AG08395 (cell line): ENCODE measurements around the gene POU4F1.
"Not testable (repeated sequence)": the region's sequence is repeated elsewhere in the genome, so short reads cannot be mapped to it uniquely, and the experiment has no call there.

Experiments
- DNase-seq: peaks from one replicate; pipeline ENCODE4 v3.0.0; 2012; ENCODE audit warnings: mixed read lengths, low spot score

Gene POU4F1, protein sequence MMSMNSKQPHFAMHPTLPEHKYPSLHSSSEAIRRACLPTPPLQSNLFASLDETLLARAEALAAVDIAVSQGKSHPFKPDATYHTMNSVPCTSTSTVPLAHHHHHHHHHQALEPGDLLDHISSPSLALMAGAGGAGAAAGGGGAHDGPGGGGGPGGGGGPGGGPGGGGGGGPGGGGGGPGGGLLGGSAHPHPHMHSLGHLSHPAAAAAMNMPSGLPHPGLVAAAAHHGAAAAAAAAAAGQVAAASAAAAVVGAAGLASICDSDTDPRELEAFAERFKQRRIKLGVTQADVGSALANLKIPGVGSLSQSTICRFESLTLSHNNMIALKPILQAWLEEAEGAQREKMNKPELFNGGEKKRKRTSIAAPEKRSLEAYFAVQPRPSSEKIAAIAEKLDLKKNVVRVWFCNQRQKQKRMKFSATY

DNA sequence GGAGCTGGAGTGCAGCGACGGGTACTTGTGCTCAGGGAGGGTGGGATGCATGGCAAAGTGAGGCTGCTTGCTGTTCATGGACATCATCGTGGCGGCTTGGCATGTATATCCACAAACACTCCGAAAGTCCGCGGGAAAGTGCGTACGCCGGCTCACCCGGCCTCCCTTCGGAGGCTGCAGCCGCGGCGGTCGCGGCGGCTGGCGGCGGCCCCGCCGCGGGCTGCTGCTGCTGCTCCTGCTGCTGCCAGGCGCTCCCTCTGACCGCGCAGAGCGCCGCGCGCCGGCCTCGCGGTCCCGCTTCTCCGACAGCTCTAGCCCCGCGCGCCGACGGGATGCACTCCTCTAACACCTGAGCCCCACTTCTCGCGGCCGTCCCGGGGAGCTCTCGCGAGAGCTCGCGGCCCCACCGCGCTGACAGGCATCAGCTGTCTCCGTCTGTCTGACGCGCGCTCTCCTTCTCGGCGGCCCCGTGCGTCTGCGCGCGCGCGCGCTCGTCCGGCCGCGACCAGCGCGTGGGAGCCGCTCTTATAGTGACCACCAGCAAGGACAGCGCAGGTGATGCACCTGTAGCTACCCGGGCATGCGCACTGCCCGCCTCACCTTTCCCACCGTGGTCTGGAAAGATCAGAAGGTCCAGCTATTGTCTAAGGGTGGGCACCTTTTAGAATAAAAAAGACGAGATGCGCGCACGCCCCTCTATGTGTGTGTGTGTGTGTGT lies at the start of gene POU4F1:
Gene POU4F1, minus strand, starts transcription at position 313 of the 718 bp plus-strand sequence. Its CDS starts 226 bp downstream, at position 87.
- no peak for DNase-seq

DNA sequence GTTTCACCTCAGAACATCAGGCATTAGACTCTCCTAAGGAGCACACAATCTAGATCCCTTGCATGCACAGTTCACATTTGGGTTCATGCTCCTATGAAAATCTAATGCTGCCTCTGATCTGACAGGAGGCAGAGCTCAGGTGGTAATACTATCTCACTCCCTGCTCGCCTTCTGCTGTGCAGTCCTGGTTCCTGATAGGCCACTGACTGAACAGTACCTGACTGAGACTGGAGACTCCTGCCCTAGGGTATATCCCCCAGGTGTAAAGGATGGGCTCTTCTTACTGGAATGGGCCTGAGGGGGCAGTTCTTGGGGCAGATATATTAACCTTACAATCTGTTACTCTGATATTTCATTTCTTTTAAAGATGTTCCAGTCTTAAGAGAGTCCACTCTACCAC lies 49.3 kb upstream of the POU4F1 start:
- no peak for DNase-seq

DNA sequence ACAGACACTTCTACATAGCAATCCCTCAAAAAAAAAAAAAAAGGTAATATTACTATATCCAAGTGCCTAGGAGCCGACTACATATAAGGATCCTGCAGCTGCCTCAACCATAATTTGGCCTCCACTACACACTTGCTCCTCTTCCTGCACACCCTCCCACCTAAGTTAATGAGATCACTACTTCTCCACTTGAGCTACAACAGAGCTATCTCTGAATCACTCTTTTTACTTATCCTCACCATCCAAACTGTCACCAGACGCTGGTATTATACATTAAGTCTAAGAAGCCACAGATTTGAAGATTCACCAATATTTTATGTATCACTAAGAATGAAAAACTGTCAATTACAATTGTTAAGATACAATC lies 47.3 kb upstream of the POU4F1 start:
- DNase-seq = no peak

DNA sequence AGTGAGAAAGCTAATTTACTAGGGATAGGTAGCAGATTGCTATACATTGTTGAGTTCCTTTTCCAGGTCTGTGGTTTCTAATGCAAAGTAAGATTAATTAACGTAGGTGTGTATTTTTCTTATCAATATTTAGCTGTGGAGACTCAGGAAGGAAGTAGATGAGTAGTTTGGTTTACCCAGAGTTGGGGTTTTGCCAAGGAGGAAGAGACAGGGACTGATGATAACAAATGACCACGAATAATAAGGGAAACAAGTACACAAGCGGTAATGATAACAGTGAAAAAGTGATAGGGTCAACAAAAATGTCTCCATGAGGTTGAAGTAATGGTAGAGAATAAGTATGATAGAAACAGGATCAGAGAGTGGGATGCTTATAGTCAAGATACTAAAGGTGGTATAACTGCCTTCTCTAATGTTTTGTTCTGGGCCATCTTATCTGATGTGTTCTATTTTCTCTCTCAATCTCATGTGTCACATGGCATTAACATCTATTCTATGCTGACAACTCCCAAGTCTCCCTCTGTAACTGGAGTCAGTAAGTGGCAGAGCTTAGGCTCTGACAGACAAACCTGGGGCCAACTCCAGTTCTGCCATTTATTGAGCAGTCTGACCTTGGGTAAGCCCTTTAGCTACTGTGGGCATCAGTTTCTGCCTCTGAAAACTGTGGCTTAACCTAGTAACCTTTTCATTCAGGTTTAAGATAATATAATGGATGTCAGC lies 46.8 kb upstream of the POU4F1 start:
- DNase-seq = no peak

DNA sequence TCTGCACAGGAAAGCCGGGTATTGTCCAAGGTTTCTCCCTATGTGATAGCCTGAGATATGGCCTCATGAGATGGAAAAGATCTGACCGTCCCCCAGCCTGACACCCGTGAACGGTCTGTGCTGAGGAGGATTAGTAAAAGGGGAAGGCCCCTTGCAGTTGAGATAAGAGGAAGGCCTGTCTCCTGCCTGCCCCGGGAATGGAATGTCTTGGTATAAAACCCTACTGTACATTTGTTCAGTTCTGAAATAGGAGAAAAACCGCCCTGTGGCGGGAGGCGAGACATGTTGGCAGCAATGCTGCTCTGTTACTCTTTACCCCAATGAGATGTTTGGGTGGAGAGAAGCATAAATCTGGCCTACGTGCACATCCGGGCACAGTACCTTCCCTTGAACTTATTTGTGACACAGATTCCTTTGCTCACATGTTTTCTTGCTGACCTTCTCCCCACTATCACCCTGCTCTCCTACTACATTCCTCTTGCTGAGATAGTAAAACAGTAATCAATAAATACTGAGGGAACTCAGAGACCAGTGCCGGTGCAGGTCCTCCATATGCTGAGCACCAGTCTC lies 43.8 kb upstream of the POU4F1 start:
- not testable (repeated sequence) for DNase-seq

DNA sequence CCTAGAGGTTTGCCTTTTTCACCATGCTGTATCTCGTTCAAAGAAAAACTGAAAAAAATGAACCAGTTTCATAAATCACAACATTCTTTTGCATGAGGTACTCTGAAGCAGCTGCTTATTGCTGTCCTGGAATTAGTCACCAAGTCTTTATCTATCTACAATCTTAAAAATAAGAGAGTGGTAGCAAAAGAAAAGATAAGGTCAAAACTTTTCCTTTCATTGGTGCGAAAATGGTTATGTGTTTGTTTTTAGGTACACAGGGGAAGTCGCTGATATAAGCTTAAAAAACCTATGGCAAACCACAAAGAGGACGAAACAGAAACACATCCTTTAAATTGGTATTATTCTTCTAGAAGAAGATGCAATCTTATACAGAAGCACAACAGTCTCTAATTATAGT lies 34.9 kb upstream of the POU4F1 start:
- no peak for DNase-seq

DNA sequence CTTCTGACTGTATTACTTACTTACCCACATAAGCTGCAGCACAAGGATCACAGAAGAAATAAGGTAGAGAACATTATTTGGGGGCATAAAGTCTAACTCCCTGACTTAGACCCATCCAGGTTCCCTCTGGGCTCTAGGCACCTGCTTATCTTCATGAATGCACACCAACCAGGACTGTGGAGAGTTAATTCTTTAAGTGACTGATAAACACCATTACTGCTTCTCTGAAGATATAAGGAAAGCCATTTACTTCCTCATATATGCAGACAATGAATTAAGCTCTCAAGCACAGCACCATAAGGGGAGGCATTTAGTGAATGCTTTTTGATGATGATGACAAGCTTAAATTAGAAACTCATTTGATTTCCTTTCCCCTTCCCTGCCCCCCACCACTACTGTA lies 33.1 kb upstream of the POU4F1 start:
- DNase-seq = no peak

DNA sequence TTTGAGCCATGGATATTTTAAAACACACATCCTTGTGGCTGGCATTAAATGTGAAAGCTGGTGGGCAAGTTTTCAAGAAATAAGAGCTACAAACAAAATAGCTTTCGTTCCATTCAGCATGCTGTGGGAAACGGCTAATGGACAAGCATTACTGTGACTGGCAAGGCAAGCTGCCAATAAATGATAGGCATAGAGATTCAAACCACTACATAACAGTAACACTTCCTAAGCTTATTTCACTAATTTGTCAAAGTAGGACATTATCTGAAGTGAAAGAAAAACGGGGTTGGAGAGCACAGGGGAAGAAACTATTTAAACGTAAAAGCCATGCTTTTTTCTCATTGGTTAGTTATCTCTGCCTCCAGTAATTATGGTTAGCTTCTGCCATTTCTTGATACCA lies 29.6 kb upstream of the POU4F1 start:
- no peak for DNase-seq

DNA sequence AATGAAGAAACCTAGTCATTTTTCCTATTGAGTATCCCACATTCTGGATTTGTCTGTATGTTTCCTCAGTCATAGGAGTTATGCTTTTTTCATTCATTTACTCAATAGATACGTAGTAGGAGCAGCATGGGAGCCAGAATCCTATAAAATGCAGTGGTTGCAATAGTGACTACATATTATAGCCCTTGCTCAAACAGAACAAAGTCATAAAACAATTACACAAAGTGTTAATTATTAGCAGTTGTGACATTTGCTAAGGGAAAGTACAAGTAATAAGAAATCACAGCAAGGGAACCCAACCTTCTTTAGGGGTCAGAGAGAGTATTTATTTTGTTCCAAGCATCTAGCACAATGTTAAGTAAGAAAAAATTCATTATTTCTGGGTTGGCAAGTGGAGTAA lies 27.7 kb upstream of the POU4F1 start:
- no peak for DNase-seq

DNA sequence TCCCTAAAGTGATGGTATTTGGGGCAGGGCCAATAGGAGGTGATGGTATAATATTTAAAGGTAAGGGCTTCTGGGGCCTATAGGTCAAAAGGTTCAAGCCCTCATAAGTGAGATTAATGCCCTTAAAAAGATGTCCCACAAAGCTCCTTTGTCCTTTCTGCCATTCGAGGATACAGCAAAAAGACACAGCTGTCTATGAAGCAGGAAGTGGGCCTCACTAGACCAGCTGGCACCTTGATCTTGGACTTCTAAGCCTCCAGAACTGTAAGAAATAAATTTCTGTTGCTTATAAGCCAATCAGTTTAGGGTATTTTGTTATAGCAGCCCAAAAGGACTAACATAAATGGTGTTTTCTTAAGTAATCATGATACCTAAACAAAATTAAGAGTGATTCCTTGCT lies 27.2 kb upstream of the POU4F1 start:
- no peak for DNase-seq

DNA sequence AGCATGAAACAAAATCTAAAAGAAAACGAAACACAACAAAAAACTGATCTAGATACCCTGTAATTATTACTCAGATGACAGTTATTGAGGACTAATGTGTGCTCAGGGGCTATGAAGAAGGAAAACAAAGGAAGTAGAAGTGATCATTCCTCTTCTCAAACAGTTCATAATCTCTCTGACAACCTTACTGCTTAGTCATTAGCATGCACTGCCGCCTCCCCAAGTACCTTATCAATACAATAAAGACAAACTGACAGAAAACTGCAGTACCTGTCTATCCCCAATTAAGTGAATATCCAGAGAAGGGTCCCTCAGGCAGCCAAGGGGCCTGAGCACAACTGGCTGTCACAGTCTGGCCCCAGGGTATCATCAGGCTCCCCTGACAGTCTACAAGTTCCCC lies 22.0 kb upstream of the POU4F1 start:
- DNase-seq = no peak

DNA sequence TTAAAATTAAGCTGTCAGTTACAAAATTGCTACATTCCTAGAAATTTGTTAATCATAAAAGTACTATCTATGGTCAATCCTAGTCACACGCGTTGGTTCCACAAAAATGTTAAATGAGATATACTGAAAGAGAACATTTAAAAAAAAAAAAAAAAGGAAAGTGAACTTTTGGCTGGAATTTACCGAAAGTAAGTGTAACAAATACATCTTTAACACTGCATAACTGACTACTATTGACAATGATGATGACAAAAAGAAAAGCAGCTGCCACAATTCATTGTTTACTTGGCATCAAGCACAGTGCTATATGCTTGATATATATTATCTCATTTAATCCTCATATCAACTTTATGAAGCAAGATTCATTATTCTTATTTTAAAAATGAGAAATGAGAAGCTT lies 19.8 kb upstream of the POU4F1 start:
- no peak for DNase-seq

DNA sequence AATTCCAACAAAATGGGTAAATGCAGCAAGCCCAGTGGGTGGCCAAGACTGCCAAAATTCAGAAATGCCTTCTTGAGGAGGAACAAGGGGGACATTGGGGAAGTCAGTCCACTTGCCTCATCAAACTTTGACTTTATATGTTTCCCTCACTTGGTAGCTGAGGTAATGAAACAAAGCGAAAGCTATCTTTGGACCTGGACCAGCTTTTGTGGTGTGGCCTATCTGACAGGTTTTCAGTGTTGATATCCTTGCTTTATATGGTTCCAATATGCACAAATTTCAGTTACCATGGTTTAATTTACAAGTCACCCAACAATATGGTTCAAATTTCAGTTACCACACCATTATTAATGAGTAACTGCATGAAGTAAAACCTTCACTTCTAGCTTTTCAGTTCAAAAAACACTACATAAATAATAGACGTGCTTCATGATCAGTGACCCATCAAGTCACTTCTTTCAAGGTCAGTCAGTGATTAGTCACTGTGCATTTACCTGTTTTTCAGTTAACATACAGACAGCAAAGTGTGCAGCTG lies 17.7 kb upstream of the POU4F1 start:
- no peak for DNase-seq

DNA sequence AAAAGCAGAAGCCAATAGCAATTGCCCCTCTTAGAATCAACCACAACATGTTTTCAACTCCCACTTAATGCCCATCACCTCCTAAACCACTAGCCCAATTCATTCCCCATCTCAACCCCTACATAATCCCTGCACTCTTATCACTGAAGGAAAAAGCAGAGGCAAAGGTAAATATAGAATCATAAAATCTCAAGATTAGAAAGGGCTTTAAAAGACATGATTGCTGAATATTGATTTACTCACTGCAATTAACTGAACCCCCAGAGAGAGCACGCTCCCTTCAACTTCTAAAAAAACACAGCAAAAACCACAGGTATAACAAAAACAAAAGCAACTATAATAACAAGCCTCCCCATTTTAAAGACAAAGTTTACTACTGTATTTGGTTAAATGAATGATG lies 15.1 kb upstream of the POU4F1 start:
- DNase-seq = no peak

DNA sequence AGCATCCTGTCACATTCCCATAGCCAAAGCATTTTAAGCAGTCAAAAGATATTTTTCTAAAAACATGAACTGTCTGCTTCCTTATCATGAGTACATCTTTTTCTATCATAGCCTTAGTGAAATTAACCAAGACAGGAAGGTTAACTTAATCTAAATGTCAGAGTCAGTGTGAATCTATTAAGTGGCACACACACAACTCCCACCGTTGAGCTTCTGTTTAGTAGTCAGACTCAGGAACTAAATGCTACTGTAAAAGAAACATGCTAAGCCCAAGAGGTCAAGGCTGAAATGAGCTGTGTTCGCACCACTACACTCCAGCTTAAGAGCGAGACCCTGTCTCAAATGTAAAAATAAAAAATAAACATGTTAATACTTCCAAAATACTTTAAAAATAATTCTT lies 7.7 kb upstream of the POU4F1 start:
- DNase-seq = no peak

DNA sequence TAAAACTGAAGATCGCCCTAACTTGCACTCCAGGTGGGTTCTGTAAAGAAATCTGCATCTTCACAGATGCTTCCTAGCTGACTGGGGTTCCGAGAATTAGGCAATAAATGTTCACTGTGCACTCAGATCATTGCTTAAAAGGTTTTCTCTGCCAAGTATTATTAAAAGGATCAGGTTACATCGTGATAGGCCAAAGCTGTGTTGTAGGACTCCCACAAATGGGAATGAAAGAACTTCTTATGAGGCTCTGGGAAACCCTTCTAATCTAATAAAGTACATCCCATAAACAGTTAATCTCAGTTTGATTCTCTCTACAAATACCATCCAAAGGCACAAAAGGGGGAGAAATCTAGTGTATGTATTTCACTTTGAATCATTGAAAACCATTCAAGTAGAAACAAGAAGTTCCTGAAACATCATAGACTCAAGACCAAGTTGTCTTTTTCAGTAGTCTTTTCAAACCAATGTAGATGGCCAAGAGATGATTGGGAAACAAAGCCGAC lies 7.1 kb upstream of the POU4F1 start:
- DNase-seq = no peak

DNA sequence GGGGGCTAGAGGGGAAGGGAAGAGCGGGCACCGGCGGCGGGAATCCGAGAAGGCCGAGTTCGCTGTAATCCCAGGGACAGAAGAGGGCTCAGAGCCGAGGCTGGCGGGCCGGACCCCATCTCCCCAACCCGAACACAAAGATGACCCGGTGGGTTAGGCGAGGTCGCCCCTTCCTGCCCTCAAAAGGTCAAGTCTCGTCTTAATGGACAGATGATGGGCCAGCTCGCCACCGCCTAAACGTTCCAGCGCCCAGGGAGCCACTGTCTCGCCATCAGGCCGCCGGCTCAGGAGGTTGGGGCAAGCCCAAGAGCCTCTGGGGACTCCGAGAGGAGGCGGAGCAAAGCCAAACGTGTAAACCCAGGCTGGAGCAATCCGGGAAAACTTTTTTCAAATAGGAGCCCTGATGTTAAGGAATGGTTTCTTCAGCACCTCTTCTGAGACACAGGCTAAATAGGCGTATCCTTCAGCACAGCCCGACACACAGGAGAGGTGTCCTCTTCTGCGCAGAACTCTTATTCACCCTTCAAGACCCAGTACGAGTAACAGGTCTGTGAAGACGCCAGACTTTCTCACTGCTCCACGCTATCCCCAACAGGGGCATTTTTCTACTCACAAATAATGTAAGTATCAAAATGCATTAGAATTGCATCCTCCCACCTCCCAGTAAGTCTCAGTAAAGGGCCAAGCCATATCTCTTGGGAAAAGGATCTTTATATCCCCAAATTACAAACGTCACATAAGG lies 6.3 kb upstream of the POU4F1 start:
- no peak for DNase-seq

DNA sequence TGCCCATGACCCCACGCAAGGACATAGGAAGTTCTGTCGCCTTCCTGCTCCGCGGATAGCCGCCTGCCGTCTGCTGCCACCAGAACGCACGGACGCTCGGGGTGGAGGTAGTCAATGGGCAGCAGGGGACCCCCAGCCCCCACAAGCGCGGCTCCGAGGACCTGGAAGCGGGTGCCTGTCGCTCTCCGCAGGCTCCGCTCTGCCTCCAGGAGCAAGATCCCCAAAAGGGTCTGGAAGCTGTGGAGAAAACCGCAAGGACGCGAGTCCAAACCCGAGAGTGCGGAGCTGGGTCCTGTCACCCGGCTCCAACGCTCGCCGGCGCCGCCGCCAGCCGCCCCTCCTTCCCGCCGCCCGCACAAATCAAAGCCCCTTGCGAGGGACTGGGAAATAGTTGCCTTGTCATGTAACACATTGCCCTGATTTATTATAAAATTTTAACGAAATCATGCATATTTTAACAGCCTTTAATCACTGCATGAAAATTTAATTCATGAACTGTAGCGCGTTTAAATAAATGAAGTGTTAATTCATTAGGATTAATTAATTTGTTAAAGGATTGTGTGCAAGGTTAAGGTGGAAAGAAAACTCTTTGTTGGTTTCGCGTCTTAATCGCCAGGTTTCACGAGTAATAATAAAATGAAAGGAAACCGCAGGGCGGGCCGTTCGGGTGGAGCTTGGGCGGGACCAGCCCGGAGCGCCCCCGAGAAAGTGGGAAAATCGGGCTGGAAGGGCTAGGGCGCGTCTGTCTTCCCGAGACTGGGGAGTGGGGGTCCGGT lies 5.5 kb upstream of the POU4F1 start:
- no peak for DNase-seq

DNA sequence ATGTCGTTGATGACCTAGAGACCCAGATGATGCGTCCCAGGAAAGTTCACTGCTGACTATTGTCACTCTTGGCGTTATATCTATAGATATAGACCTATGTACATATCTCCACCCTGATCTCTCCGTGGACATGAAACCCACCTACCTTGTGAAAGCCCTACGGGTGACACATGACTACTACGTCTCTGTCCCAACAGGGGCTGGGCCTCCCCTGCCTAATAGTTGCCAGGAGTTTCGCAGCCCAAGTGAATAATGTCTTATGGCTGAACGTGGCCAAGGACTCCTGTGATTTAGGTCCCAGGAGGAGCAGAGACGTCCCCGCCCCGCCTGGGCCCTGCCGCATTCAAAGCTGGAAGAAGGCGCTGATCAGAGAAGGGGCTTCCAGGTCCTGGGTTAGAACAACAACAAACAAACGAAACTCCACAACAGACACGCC lies 4.9 kb upstream of the POU4F1 start:
- no peak for DNase-seq

DNA sequence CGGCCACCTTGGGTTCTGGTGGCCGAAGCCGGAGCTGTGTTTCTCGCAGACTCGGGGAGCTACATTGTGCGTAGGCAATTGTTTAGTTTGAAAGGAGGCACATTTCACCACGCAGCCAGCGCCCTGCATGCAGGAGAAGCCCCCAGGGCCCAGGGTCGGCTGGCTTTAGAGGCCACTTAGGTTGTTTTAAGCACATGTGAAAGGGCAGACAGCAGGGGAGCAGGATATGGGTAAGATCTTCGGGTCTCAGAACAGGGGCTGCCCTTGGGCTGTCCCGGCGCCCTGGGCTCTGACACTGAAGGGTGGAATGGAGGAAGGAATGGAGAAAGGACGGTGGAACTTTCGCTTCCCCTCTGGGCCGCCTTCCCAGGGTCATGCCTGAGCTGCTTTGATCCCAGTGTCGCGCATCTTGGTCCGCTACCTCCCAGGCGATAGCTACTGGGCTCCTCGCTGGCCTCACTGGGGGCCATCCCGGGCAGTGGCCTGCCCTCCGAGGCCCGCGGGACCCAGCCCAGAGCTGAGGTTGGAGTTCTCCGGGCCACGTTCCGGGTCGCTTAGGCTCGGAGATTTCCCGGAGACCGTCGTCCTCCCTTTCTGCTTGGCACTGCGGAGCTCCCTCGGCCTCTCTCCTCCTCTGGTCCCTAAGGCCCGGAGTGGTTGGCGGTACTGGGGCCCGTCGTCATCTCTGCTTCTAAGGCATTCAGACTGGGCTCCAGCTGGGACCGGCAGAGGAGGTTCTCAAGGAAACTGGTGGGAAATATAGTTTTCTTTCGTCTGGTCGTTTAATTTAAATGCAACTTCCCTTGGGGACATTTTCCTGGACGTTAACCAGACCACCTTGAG lies 4.3 kb upstream of the POU4F1 start:
- no peak for DNase-seq
